NCI-H446 (cell line): ENCODE results near the gene TIAM1.

Source experiments
- DNase-seq, 2 experiments: peaks; one replicate each; lab custom pipeline; 2025; lab: John Stamatoyannopoulos, UW

TIAM1 gene

DNA sequence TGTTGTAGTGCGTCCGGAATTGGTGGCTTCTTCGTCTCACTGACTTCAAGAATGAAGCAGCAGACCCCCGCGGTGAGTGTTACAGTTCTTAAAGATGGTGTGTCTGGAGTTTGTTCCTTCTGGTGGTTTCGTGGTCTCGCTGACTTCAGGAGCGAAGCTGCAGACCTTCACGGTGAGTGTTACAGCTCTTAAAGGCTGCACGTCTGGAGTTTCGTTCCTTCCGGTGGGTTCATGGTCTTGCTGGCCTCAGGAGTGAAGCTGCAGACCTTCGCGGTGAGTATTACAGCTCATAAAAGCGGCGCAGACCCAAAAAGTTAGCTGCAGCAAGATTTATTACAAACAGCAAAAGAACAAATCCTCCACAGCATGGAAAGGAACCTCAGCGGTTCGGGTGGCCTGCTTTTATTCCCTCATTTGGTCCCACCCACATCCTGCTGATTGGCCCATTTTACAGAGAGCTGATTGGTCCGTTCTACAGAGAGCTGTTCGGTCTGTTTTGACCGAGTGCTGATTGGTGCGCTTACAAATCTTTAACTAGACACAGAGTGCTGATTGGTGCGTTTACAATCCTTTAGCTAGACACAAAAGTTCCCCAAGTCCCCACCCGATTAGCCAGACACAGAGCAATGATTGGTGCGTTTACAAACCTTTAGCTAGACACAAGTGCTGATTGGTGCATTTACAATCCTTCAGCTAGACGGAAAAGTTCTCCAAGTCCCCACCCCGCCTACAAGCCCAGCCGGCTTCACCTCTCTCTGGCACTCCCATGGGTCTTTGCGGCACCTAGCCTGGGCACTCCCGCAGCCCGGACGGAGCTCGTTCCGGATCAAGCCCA lies 256.2 kb downstream of the TIAM1 start:
- DNase-seq = no peak

DNA sequence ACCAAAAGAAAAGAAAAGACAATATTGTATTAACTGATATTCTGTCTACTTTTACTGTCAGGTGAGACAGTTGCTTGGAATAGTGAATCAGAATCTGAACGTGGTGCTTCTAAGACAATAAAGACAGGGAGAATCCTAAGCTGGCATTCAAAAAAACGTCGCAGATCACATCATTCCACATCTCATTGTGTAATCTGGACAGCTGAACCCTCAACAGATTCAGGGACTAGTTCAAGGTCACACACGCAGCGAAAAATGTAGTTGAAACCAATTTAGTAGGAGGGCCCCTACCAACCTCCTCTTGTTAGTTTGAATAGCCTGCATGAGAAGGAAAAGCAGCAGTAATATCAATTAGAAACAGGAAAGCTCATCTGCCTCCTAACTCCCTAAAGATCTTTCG lies 259.4 kb downstream of the TIAM1 start:
- no peak for DNase-seq

DNA sequence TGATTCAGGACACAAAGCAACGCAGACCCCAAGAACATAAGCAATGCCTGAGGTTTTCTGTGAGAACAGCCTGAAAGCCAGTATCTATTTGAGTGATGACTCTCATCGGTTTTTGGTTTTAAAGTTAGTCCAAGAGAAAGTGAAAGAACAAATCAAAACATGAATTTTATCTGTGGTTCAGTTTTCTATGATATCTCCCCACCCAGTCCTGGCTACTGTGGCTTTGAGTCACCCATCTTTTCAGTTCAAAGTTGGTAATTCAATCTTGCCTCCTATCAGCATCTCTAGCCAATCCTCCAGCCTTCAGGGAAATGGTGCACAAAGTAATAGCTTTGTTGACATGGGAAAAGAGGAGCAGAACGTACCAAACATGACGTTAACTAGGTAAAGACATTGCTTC lies 265.3 kb downstream of the TIAM1 start:
- DNase-seq = no peak

DNA sequence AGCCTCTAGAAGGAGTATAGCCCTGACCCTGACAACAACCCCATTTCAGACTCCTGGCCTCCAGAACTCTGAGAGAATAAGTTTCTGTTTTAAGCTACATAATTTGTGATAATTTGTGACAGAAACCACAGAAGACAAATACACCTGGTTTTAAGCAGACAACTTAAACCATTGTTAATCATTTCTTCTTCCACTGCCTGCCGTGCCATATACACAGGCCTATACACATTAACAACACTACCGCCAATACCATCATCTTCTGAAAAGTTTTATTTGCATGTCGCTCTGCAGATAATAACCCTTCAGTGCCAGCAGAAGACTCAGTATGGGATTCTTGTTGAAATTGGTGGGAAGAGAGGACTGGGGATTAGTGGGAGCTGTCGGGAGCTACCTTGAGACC lies 265.8 kb downstream of the TIAM1 start:
- no peak for DNase-seq

DNA sequence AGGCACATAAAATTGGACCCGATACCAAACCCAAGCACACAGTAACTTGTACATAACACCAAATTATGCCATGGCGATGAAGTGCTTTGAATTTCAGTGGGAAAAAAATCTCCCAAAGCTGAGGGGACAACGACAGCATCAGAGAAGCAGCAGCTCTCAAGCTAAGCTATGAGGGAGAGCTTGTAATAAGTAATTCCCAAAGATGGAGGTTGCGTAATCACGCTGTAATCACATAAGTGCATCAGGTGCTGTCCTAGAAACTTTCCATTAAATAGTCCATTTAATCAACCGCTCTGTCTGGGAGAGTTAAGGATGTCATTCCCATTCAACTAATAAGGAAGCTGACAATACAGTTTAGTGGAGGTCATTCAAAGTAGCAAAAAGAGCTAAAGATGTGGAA lies 268.2 kb downstream of the TIAM1 start:
- DNase-seq = no peak

DNA sequence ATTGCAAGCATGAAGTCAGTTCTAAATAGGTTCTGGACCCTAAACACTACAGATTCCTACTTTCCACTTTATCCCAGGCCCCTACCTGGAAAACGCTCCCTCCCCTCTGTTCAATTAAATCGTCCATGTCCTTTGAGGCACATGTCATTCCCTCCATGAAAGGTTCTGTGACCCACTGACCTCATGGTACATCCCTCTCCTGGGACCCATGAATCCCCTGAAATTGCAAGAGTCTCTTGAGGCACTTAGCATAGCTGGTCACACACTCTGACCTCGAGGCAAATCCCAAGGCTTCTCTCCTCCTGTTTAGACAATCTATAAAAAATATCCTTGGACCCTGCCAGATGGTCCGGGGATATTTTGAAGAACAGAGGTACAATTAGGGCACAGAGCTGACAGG lies 271.5 kb downstream of the TIAM1 start:
- no peak for DNase-seq
